Astrocyte of the spinal cord (primary cell): ENCODE data around the gene REXO2.
A peak's percentile ranks its signal among the peaks of the same experiment; 100 is the strongest.

Experiments used
- DNase-seq: peaks from one replicate; pipeline ENCODE4 v3.0.0; 2011; ENCODE audit warnings: low read depth, low spot score
- H3K4me3 ChIP-seq: 2 replicates; pipeline ENCODE4 v1.5.1; 2011; ENCODE audit warnings: low read depth, mild to moderate bottlenecking, low read length, moderate library complexity
- in situ Hi-C: cut with HindIII; loops from 2 replicates; pipeline ENCODE4 v1.10.0; 2017; ENCODE audit warnings: low sequenced_read_pairs
- TF ChIP-seq, protein P1 (sequence below): IDR thresholded peaks from 2 replicates; pipeline ENCODE4 v1.5.1; 2012; ENCODE audit warnings: low read depth, mild to moderate bottlenecking, low read length, inconsistent platforms

Gene REXO2

DNA sequence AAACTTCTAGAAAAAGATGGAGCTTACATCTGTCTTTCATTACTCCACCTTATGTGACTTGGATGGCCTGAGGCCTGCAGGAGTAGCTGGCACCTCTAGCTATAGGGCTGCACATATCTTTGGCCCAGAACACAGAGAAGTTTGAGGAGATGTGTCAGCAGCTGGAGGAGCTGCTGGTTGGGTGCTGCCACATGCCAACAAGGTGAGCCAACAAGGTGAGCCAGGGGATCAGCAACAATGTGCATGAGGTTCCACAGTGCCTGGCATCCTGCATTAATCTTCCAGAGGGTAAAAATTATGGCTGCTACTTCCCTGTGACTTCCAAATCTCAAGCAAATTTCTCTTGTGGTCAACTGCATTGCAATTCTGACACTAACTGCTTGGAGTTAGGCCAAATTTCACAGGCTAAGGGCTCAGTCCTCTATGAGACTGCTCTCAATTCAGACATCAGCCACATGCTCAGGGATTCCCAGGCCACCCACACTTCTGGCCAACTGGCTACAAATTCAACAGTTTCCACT lies 22.8 kb upstream of the REXO2 start:
- H3K4me3 ChIP-seq: no peak overlapping the region
- in situ Hi-C loops: no loop called here
- TF ChIP-seq, protein P1, sequence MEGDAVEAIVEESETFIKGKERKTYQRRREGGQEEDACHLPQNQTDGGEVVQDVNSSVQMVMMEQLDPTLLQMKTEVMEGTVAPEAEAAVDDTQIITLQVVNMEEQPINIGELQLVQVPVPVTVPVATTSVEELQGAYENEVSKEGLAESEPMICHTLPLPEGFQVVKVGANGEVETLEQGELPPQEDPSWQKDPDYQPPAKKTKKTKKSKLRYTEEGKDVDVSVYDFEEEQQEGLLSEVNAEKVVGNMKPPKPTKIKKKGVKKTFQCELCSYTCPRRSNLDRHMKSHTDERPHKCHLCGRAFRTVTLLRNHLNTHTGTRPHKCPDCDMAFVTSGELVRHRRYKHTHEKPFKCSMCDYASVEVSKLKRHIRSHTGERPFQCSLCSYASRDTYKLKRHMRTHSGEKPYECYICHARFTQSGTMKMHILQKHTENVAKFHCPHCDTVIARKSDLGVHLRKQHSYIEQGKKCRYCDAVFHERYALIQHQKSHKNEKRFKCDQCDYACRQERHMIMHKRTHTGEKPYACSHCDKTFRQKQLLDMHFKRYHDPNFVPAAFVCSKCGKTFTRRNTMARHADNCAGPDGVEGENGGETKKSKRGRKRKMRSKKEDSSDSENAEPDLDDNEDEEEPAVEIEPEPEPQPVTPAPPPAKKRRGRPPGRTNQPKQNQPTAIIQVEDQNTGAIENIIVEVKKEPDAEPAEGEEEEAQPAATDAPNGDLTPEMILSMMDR: no peak
- DNase-seq: peak; percentile 41

- DNase-seq: no peak
- TF ChIP-seq, protein P1: no peak
- no peak overlapping the region for H3K4me3 ChIP-seq
- in situ Hi-C loops: no loop called here
These were observed 13.0 kb upstream of the REXO2 start for GRCh38 chr11:114426280-114426679.

DNA sequence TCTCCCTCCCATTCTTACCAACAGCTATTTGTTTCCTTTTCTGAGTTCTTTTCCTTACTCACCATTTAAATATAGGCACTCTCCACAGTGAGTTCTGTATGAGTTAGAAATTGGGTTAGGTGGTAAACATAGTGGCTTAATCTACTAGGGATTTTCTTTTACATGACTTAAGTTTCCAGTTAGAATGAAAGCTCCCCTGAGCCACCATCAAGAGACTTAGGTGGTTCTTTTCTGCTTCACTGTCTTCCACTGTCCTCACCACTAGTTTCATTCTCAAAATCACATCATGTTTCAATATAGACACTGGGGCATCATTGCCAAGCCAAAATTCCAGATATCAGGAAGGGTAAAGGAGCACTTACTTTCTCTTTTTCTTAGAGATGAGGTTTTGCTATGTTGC lies 9.0 kb upstream of the REXO2 start:
- DNase-seq: no peak
- TF ChIP-seq, protein P1: no peak
- in situ Hi-C loops: no loop called here
- no peak overlapping the region for H3K4me3 ChIP-seq

- no peak for DNase-seq
- H3K4me3 ChIP-seq: no peak overlapping the region
- in situ Hi-C loops: no loop called here
- TF ChIP-seq, protein P1: no peak
These were observed 6.4 kb upstream of the REXO2 start for GRCh38 chr11:114432893-114433292.

GRCh38 chr11:114433376-114433775 lies 5.9 kb upstream of the REXO2 start:
- in situ Hi-C loops: no loop called here

GRCh38 chr11:114438303-114438702 lies 964 bp upstream of the REXO2 start:
- no peak overlapping the region for H3K4me3 ChIP-seq
- DNase-seq: no peak
- in situ Hi-C loops: no loop called here
- TF ChIP-seq, protein P1: no peak

More at GRCh38 chr11:114433376-114433775, 5.9 kb upstream of the REXO2 start:
- no peak overlapping the region for H3K4me3 ChIP-seq
- TF ChIP-seq, protein P1: no peak
- DNase-seq: no peak
